Measurements from ENCODE around the gene CSNK1D. TPM values are rescaled to one million over a fixed set of nuclear protein-coding genes. Genes with fewer than 3 reads are reported as not detected.

Gene CSNK1D
- total RNA-seq, 4 donors from 2014 or later = 16.5 to 173 (median 44.6) TPM

DNA sequence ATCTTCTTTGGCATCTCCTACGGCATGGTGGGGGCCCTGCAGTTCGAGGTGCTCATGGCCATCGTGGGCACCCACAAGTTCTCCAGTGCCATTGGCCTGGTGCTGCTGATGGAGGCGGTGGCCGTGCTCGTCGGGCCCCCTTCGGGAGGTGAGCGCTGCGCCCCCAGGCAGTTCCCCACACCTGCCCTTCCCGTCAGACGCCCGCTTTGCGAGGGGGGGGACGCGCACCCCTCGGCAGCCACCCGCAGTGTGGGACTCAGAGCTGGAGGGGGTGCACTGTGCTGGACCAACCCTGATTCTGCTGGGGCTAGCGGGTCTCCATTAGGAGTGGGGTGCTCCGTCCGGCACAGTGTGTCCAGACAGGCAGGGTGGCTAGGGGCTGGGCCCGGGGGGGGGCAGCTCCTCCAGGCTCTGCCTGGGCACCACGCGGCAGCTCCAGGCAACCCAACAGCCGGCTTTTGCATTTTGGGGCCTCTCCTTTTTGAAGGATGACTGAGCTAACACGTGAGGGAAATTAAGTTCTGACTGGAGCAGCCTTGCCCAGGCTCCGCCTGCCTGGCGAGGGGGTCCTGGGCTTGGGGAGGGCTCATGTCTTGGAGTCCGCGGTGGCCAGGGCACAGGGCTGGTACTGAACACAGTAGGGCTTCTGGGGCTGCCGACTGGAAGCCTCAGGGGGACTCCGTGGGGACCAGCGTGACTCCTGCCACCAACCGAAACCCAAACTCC lies 35.6 kb downstream of the CSNK1D start:
- intact Hi-C loops (cut with DNase I; ENCODE audit: low total_unique reads) = loop anchor here (10.0 kb wide), 1 partner anchor 87 kb away; no protein-coding TSS in a partner anchor
- H3K4me1 ChIP-seq = peaks cover 11 to 60% of the 10 kb centered on the region in 2 donors
- H3K27me3 ChIP-seq = no peaks in the 10 kb centered on the region
- H3K27ac ChIP-seq = peak overlapping the region; percentile 86
- TF ChIP-seq POLR2A (IDR thresholded peaks at IDR 0.05) = no peak
- TF ChIP-seq, protein P1, sequence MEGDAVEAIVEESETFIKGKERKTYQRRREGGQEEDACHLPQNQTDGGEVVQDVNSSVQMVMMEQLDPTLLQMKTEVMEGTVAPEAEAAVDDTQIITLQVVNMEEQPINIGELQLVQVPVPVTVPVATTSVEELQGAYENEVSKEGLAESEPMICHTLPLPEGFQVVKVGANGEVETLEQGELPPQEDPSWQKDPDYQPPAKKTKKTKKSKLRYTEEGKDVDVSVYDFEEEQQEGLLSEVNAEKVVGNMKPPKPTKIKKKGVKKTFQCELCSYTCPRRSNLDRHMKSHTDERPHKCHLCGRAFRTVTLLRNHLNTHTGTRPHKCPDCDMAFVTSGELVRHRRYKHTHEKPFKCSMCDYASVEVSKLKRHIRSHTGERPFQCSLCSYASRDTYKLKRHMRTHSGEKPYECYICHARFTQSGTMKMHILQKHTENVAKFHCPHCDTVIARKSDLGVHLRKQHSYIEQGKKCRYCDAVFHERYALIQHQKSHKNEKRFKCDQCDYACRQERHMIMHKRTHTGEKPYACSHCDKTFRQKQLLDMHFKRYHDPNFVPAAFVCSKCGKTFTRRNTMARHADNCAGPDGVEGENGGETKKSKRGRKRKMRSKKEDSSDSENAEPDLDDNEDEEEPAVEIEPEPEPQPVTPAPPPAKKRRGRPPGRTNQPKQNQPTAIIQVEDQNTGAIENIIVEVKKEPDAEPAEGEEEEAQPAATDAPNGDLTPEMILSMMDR (IDR thresholded peaks at IDR 0.05) = no peak
- H3K4me3 ChIP-seq = no peak overlapping the region
- H3K9me3 ChIP-seq = no peaks in the 10 kb centered on the region
- peak in 1 of 2 donors; percentile 39 for DNase-seq
- no peaks in the 10 kb centered on the region for H3K36me3 ChIP-seq

DNA sequence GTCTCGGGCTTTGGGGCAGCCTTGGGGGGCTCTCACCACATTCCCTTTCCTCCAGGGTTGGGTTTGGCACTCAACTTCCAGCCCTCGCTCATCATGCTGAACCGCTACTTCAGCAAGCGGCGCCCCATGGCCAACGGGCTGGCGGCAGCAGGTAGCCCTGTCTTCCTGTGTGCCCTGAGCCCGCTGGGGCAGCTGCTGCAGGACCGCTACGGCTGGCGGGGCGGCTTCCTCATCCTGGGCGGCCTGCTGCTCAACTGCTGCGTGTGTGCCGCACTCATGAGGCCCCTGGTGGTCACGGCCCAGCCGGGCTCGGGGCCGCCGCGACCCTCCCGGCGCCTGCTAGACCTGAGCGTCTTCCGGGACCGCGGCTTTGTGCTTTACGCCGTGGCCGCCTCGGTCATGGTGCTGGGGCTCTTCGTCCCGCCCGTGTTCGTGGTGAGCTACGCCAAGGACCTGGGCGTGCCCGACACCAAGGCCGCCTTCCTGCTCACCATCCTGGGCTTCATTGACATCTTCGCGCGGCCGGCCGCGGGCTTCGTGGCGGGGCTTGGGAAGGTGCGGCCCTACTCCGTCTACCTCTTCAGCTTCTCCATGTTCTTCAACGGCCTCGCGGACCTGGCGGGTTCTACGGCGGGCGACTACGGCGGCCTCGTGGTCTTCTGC lies 36.3 kb downstream of the CSNK1D start:
- no peaks in the 10 kb centered on the region for H3K36me3 ChIP-seq
- TF ChIP-seq, protein P1 (IDR thresholded peaks at IDR 0.05) = no peak
- DNase-seq = peak in 1 of 2 donors; percentile 29
- H3K4me1 ChIP-seq = peaks cover 11 to 55% of the 10 kb centered on the region in 2 donors
- H3K27ac ChIP-seq = peak overlapping the region; percentile 52 to 86
- intact Hi-C loops (cut with DNase I; ENCODE audit: low total_unique reads) = loop anchor here (10.0 kb wide), 1 partner anchor 88 kb away; no protein-coding TSS in a partner anchor
- no peaks in the 10 kb centered on the region for H3K9me3 ChIP-seq
- H3K27me3 ChIP-seq = no peaks in the 10 kb centered on the region
- H3K4me3 ChIP-seq = no peak overlapping the region

DNA sequence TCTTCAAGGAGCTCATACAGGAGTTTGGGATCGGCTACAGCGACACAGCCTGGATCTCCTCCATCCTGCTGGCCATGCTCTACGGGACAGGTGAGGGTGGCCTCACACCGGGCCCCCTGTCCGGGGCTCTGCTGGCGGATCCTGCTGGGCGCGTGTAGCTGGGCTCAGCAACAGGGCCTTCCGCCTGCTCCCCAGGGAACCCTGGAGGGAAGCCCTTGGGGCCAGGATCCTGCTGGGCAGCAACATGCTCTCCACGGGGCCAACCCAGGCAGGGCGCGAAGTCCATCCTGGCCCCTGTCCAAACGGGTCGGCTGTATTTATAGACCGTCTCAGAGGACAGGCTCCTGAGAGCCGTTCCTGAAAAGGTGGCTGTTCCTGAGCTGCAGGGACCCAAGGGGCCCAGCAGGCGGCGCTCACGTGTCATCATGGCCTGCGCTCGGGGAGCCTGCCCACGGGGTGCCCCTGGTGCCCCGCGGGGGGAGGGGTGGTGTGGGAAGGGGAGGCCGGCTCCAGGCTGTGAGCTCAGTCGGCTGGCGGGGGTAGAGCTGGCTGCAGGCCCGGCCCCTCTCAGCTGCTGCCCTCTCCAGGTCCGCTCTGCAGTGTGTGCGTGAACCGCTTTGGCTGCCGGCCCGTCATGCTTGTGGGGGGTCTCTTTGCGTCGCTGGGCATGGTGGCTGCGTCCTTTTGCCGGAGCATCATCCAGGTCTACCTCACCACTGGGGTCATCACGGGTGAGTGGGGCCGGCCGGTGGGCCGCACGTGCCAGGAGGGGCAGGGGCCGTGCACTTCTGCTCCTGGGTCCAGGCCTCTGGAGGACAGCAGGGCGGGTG lies 37.1 kb downstream of the CSNK1D start:
- Histone ChIP-seq H3K4me1 (peaks cover 7 to 49% of the 10 kb centered on the region in 2 donors), H3K4me3 (no peak overlapping the region), H3K27me3 (no peaks in the 10 kb centered on the region), H3K9me3 (no peaks in the 10 kb centered on the region), H3K36me3 (no peaks in the 10 kb centered on the region), H3K27ac (peak overlapping the region; percentile 52 to 59)
- TF ChIP-seq POLR2A (IDR thresholded peaks at IDR 0.05) = no peak
- TF ChIP-seq, protein P1 (IDR thresholded peaks at IDR 0.05) = peak; percentile 79 to 89 (median 88)
- DNase-seq = peak; percentile 64 to 69
- intact Hi-C loops (cut with DNase I; ENCODE audit: low total_unique reads) = loop anchor here (10.0 kb wide), 1 partner anchor 88 kb away; no protein-coding TSS in a partner anchor

DNA sequence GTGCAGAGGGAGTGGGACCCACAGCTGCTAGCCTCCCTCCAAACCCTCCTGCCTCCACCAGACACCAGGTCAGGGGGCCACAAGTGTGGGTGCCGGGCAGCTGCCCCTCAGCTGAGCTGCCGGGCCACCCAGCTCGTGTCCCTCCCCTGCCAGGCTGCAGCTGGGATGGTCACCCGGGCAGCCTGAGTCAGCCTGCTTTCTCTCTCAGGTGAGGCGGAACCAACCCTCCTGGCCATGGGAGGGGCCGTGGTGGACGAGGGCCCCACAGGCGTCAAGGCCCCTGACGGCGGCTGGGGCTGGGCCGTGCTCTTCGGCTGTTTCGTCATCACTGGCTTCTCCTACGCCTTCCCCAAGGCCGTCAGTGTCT lies 37.7 kb downstream of the CSNK1D start:
- Histone ChIP-seq H3K27me3 (no peaks in the 10 kb centered on the region), H3K4me1 (peaks cover 4 to 43% of the 10 kb centered on the region in 2 donors), H3K4me3 (no peak overlapping the region), H3K27ac (peak overlapping the region; percentile 52 to 59), H3K9me3 (no peaks in the 10 kb centered on the region), H3K36me3 (no peaks in the 10 kb centered on the region)
- no peak for DNase-seq
- TF ChIP-seq POLR2A (IDR thresholded peaks at IDR 0.05) = no peak
- TF ChIP-seq, protein P1 (IDR thresholded peaks at IDR 0.05) = no peak
- intact Hi-C loops (cut with DNase I; ENCODE audit: low total_unique reads) = loop anchor here (10.0 kb wide), 1 partner anchor 89 kb away; no protein-coding TSS in a partner anchor
